Neural cell (in vitro differentiated cells): ENCODE measurements around the gene FRMD4A.
A peak's percentile ranks its signal among the peaks of the same experiment; 100 is the strongest.

Source experiments
- CTCF ChIP-seq: fragments of 450-650 bp; IDR thresholded peaks from 2 replicates; pipeline ENCODE4 v1.5.1; 2014; ENCODE audit warnings: antibody characterized with exemption, mild to moderate bottlenecking, moderate library complexity; ENCODE audit not compliant: poor library complexity, severe bottlenecking
- EP300 ChIP-seq: fragments of 450-650 bp; conservative IDR thresholded peaks from 2 replicates; pipeline ENCODE4 v1.6.1; 2014; ENCODE audit warnings: antibody characterized with exemption, mild to moderate bottlenecking, moderate library complexity; ENCODE audit not compliant: poor library complexity, severe bottlenecking
- EZH2 ChIP-seq: fragments of 200-600, 300-800 bp; shearing (Covaris generic), sonication (generic); IDR thresholded peaks from 2 replicates; pipeline ENCODE4 v1.6.1; 2014; ENCODE audit warnings: antibody characterized with exemption, low read length, borderline replicate concordance, mild to moderate bottlenecking; ENCODE audit not compliant: insufficient read depth, poor library complexity, severe bottlenecking
- MXI1 ChIP-seq: fragments of 450-650 bp; conservative IDR thresholded peaks from 2 replicates; pipeline ENCODE4 v1.6.1; 2014; ENCODE audit warnings: antibody characterized with exemption, mild to moderate bottlenecking; ENCODE audit not compliant: poor library complexity, severe bottlenecking
- POLR2AphosphoS5 ChIP-seq: IDR thresholded peaks from 2 replicates; pipeline ENCODE4 v1.6.1; 2012
- RAD21 ChIP-seq: fragments of 450-650 bp; conservative IDR thresholded peaks from 2 replicates; pipeline ENCODE4 v1.6.1; 2014; ENCODE audit warnings: antibody characterized with exemption, mild to moderate bottlenecking, moderate library complexity
- REST ChIP-seq: IDR thresholded peaks from 2 replicates; pipeline ENCODE4 v1.6.1; 2012; ENCODE audit warnings: borderline replicate concordance
- SMC3 ChIP-seq: fragments of 450-650 bp; conservative IDR thresholded peaks from 2 replicates; pipeline ENCODE4 v1.6.1; 2014; ENCODE audit warnings: antibody characterized with exemption, mild to moderate bottlenecking, moderate library complexity; ENCODE audit not compliant: poor library complexity
- TAF1 ChIP-seq: IDR thresholded peaks from 2 replicates; pipeline ENCODE4 v1.6.1; 2012; ENCODE audit warnings: low read depth

- TF ChIP-seq POLR2AphosphoS5: peak; percentile 53
- TF ChIP-seq RAD21: no peak
- TF ChIP-seq SMC3: no peak
- no peak for TF ChIP-seq CTCF
- TF ChIP-seq REST: peak; percentile 62
- no peak for TF ChIP-seq TAF1
- no peak for TF ChIP-seq EP300
- TF ChIP-seq EZH2: no peak
- TF ChIP-seq MXI1: no peak
Measured at GRCh38 chr10:13684806-13685482, 645.8 kb downstream of the FRMD4A start.
